K562 (cell line): ENCODE data around the gene PDLIM7. TPM values are rescaled to one million over a fixed set of nuclear protein-coding genes. Genes with fewer than 3 reads are reported as not detected.

Experiments
- ATAC-seq: fragments of 200-7000 bp; cut with Tn5 transposase; 3 replicates; pipeline ENCODE4 v1.9.1; 2020; ENCODE audit warnings: moderate library complexity
- BruUV-seq: library from RNA; stranded (reverse); fragments of 400-500 nt; replicated peaks from 2 replicates; lab custom pipeline; 2021; lab: Mats Ljungman, UMichigan
- CTCF ChIA-PET: fragments of 300-600 bp; formaldehyde crosslinking; extraction: SDS; loops from one replicate; lab custom pipeline; 2021; ENCODE audit warnings: low intra/inter-chr PET ratio; lab: Yijun Ruan, JAX
- POLR2A ChIA-PET: fragments of 300-600, 350-650 bp; sonication (Branson Sonifier 250); formaldehyde crosslinking; extraction: SDS; loops from one replicate; lab custom pipeline; 2021; ENCODE audit warnings: antibody characterized with exemption, inconsistent platforms; lab: Yijun Ruan, JAX
- DNase-seq, 4 experiments: peaks; one replicate each; pipeline versions ENCODE4 v3.0.0 to v3.0.0-alpha.2; 2011 to 2018; ENCODE audit warnings: low spot score in 3 of 4, mixed read lengths in 3 of 4; ENCODE audit errors: extremely low read depth in 1 of 4
- FAIRE-seq: peaks from 2 replicates; lab custom pipeline; 2011; peaks lifted over from hg19 to GRCh38; lab: Jason Lieb, UNC
- H2AFZ ChIP-seq: 2 replicates; pipeline ENCODE4 v1.6.0; 2011; ENCODE audit warnings: low read depth, low read length, control low read depth, inconsistent platforms
- H3K27ac ChIP-seq: fragments of 200-600 bp; 3 replicates; pipeline ENCODE4 v1.8.0; 2011; ENCODE audit warnings: low read depth, mild to moderate bottlenecking, control low read depth, inconsistent platforms, low read length, moderate library complexity, mixed read lengths; ENCODE audit errors: extremely low read depth
- H3K27me3 ChIP-seq, 2 experiments: fragments of 300-600 bp in 1 of 2; 2 replicates in 1 of 2; 3 replicates in 1 of 2; pipeline versions ENCODE4 v1.6.0 to v1.8.0; 2011; ENCODE audit warnings: inconsistent platforms in 2 of 2, low read length in 2 of 2, mild to moderate bottlenecking in 1 of 2, mixed read lengths in 1 of 2, moderate library complexity in 1 of 2; ENCODE audit not compliant: control insufficient read depth in 2 of 2, insufficient read depth in 2 of 2
- H3K36me3 ChIP-seq: fragments of 300-600 bp; 3 replicates; pipeline ENCODE4 v1.8.0; 2011; ENCODE audit warnings: mild to moderate bottlenecking, low read length, inconsistent platforms; ENCODE audit not compliant: control insufficient read depth, insufficient read depth
- H3K4me1 ChIP-seq, 2 experiments: fragments of 200-600 bp in 1 of 2; replicated peaks in 1 of 2; 2 replicates in 1 of 2; 3 replicates in 1 of 2; pipeline versions ENCODE4 v1.5.1 to v1.8.0; 2011; ENCODE audit warnings: inconsistent platforms in 2 of 2, low read length in 2 of 2, mild to moderate bottlenecking in 1 of 2, mixed read lengths in 1 of 2, moderate library complexity in 1 of 2; ENCODE audit not compliant: control insufficient read depth in 2 of 2, insufficient read depth in 2 of 2
- H3K4me2 ChIP-seq: 2 replicates; pipeline ENCODE4 v1.6.1; 2011; ENCODE audit warnings: low read length, control low read depth, inconsistent platforms, mixed read lengths; ENCODE audit not compliant: insufficient read depth
- H3K4me3 ChIP-seq: fragments of 200-600 bp; sonication (generic), shearing (Covaris generic); 2 replicates; pipeline ENCODE4 v1.5.1; 2016; ENCODE audit warnings: control low read depth, inconsistent platforms
- H3K79me2 ChIP-seq: fragments of 200-600 bp; 3 replicates; pipeline ENCODE4 v1.8.0; 2011; ENCODE audit warnings: low read length, inconsistent platforms; ENCODE audit not compliant: control insufficient read depth, insufficient read depth
- H3K9ac ChIP-seq, 2 experiments: 2 replicates each; pipeline versions ENCODE4 v1.6.0 to v1.6.1; 2011; ENCODE audit warnings: low read depth in 2 of 2, low read length in 2 of 2, control low read depth in 1 of 2, inconsistent platforms in 1 of 2, mild to moderate bottlenecking in 1 of 2, mixed read lengths in 1 of 2; ENCODE audit not compliant: insufficient read depth in 1 of 2
- H3K9me1 ChIP-seq: one replicate; pipeline ENCODE4 v1.6.0; 2011; ENCODE audit warnings: inconsistent platforms, mild to moderate bottlenecking, low read length, moderate library complexity; ENCODE audit not compliant: control insufficient read depth, insufficient read depth
- H3K9me3 ChIP-seq: replicated peaks from 2 replicates; pipeline ENCODE4 v1.5.1; 2011; ENCODE audit warnings: low read depth, low read length, inconsistent platforms; ENCODE audit not compliant: control insufficient read depth, insufficient read depth
- H4K20me1 ChIP-seq: replicated peaks from 2 replicates; pipeline ENCODE4 v1.6.1; 2011; ENCODE audit warnings: low read length, inconsistent platforms, mixed read lengths; ENCODE audit not compliant: control insufficient read depth, insufficient read depth
- ARID4B ChIP-seq: sonication (generic); formaldehyde crosslinking; IDR thresholded peaks from 2 replicates; pipeline ENCODE4 v1.8.0; 2022; ENCODE audit warnings: mild to moderate bottlenecking, missing genetic modification reagents
- BRD4 ChIP-seq: fragments of 200-600 bp; sonication (generic); IDR thresholded peaks from 2 replicates; pipeline ENCODE4 v1.6.1; 2017; ENCODE audit warnings: inconsistent platforms
- CEBPB ChIP-seq: fragments of 450-650 bp; IDR thresholded peaks from 2 replicates; pipeline ENCODE4 v1.6.1; 2016; ENCODE audit warnings: missing genetic modification characterization, missing compliant biosample characterization
- COPS2 ChIP-seq: fragments of 450-650 bp; conservative IDR thresholded peaks from 2 replicates; pipeline ENCODE4 v1.6.1; 2016; ENCODE audit warnings: mild to moderate bottlenecking, moderate library complexity
- LEF1 ChIP-seq: fragments of 450-650 bp; IDR thresholded peaks from 2 replicates; pipeline ENCODE4 v1.6.1; 2016; ENCODE audit warnings: mild to moderate bottlenecking
- POLR2AphosphoS5 ChIP-seq: IDR thresholded peaks from 2 replicates; pipeline ENCODE4 v1.6.1; 2011; ENCODE audit warnings: mild to moderate bottlenecking, low read depth, low read length, moderate library complexity; ENCODE audit not compliant: control insufficient read depth, insufficient read depth
- RBFOX2 ChIP-seq: fragments of 200-400 bp; formaldehyde crosslinking; IDR thresholded peaks from 2 replicates; pipeline ENCODE4 v1.6.1; 2017; ENCODE audit warnings: low read depth, mild to moderate bottlenecking, low read length, moderate library complexity
- RBM22 ChIP-seq: fragments of 200-400 bp; formaldehyde crosslinking; IDR thresholded peaks from 2 replicates; pipeline ENCODE4 v1.6.1; 2018; ENCODE audit warnings: low read length, low read depth; ENCODE audit not compliant: poor library complexity, severe bottlenecking
- RFX1 ChIP-seq: fragments of 450-650 bp; IDR thresholded peaks from 2 replicates; pipeline ENCODE4 v1.6.1; 2016; ENCODE audit warnings: mild to moderate bottlenecking, moderate library complexity
- SIRT6 ChIP-seq: IDR thresholded peaks from one replicate; pipeline ENCODE4 v1.6.1; 2012; ENCODE audit warnings: low read depth, mild to moderate bottlenecking, control low read depth, inconsistent platforms, low read length, moderate library complexity
- TBP ChIP-seq: optimal IDR thresholded peaks from 2 replicates; pipeline ENCODE3; 2011; ENCODE audit warnings: low read depth, low read length, improper control_type of control experiment
- ZNF398 ChIP-seq: fragments of 250-450 bp; sonication (Bioruptor Pico); IDR thresholded peaks from 2 replicates; pipeline ENCODE4 v1.8.0; 2021; ENCODE audit warnings: moderate library complexity, mild to moderate bottlenecking, inconsistent platforms
- WGBS: fragments of 100-300 bp; shearing (Covaris generic); methylation state at CpG from one replicate; pipeline ENCODE4 v1.1.6; 2016; ENCODE audit warnings: low coverage, mixed read lengths; ENCODE audit not compliant: insufficient coverage; ENCODE audit errors: missing lambda C conversion rate; 5-methylcytosine and 5-hydroxymethylcytosine counted together
- in situ Hi-C: fragments of 300-500 bp; cut with MboI; formaldehyde crosslinking; loops from 4 replicates; pipeline ENCODE4 v1.15.0; 2018; ENCODE audit warnings: inconsistent platforms, mixed read lengths
- intact Hi-C: fragments of 100-400 bp; cut with micrococcal nuclease; formaldehyde crosslinking; loops from 2 replicates; pipeline ENCODE4 v1.14.2; 2022
- polyA plus RNA-seq, 8 experiments: library from polyadenylated mRNA; depleted of rRNA in 4 of 8; stranded (reverse) in 5 of 8; unstranded in 3 of 8; fragments of >200 nt; fragmentation: Nextera tagmentation in 2 of 8; fragmentation: Illumina TruSeq in 1 of 8; extraction: Ambion mirVana in 2 of 8; extraction: Trizol in 1 of 8; gene quantifications; 2 replicates each; pipeline versions ENCODE4 v1.2.1 to v1.2.3, GENCODE V29; 2011 to 2014; ENCODE audit warnings: inconsistent platforms in 1 of 8, missing spikeins in 1 of 8
- total RNA-seq, 7 experiments: library from RNA; depleted of rRNA in 6 of 7; stranded (reverse); fragments of >200 nt in 6 of 7; fragmentation: Illumina TruSeq in 2 of 7; extraction: Trizol in 2 of 7; gene quantifications; 2 replicates each; pipeline versions ENCODE4 v1.2.1 to v1.2.3, GENCODE V29; 2011 to 2021; ENCODE audit warnings: low replicate concordance in 1 of 7

The PDLIM7 gene
- total and polyA plus RNA-seq, 9 of the 15 experiments (the other 6 are each of a cell fraction or from before 2014, with no cell fraction given): 2.1 to 124 (median 32.6) TPM

GRCh38 chr5:177492841-177493240, 4.6 kb downstream of the PDLIM7 start (continued):
- TF ChIP-seq COPS2: no peak
- TF ChIP-seq POLR2AphosphoS5: peak; percentile 11; the same call in 1 of the 2 replicates
- no peak for TF ChIP-seq SIRT6

GRCh38 chr5:177491983-177492746, 5.2 kb downstream of the PDLIM7 start:
- H3K4me1 ChIP-seq: peaks cover 40 to 86% of the 10 kb centered on the region in 2 experiments
- POLR2A ChIA-PET: interaction anchor here (0.6 to 4.0 kb wide), 18 partner anchors 9 to 135 kb away, joined by 3 to 21 read pairs (median 4); partner anchors contain the start of genes DBN1 and DOK3
- TF ChIP-seq ZNF398 (CRISPR knock-in tag): no peak
- no peak for TF ChIP-seq LEF1
- TF ChIP-seq RBFOX2: peak; percentile 71
- TF ChIP-seq ARID4B (CRISPR knock-in tag): 0 out of 2 replicates have a peak, but pooled peaks have one; percentile 5
- no peak for TF ChIP-seq CEBPB
- no peak for TF ChIP-seq TBP
- TF ChIP-seq RBM22: peak; percentile 52
- no peak for TF ChIP-seq BRD4
- no peak for TF ChIP-seq RFX1

More at GRCh38 chr5:177491983-177492746, 5.2 kb downstream of the PDLIM7 start:
- DNase-seq (no peak), FAIRE-seq (no peak), ATAC-seq (no peak)
- H3K9me1 ChIP-seq: no peaks in the 10 kb centered on the region
- peaks cover 44% of the 10 kb centered on the region for H3K79me2 ChIP-seq
- 79% methylated on average over 37 of the region's 54 CpGs for WGBS
- H3K9me3 ChIP-seq: no peaks in the 10 kb centered on the region
- peak overlapping the region in 1 of 2 experiments; percentile 85; a peak in 2 of 4 replicates for H3K9ac ChIP-seq
- H3K4me3 ChIP-seq: no peak overlapping the region
- no peak overlapping the region for H2AFZ ChIP-seq
- peaks cover 3% of the 10 kb centered on the region; the same call in 1 of the 2 replicates for H4K20me1 ChIP-seq
- H3K27ac ChIP-seq: peak overlapping the region; percentile 95; the same call in 2 of the 3 replicates
- H3K36me3 ChIP-seq: peaks cover 81% of the 10 kb centered on the region; the same call in 2 of the 3 replicates
- H3K4me2 ChIP-seq: no peak overlapping the region
- BruUV-seq: no TSS peak
- CTCF ChIA-PET: interaction anchor here (0.6 to 2.2 kb wide), 3 partner anchors 8 to 19 kb away, joined by 3 to 19 read pairs (median 4); no protein-coding TSS in a partner anchor
- in situ Hi-C loops: no loop called here
- H3K27me3 ChIP-seq: no peaks in the 10 kb centered on the region
- intact Hi-C loops: loop anchor here (1.0 kb wide), 1 partner anchor 9 kb away; no protein-coding TSS in a partner anchor
